Activated CD8-positive, alpha-beta memory T cell treated with anti-CD3 and anti-CD28 coated beads, Interleukin-2, amount 50 U/mL, for 1 hour (primary cell): ENCODE results near the gene CEMIP.

ENCODE experiments used
- DNase-seq: peaks from one replicate; pipeline ENCODE4 v3.0.0-alpha.2; 2020; ENCODE audit errors: extremely low read depth

CEMIP gene

DNA sequence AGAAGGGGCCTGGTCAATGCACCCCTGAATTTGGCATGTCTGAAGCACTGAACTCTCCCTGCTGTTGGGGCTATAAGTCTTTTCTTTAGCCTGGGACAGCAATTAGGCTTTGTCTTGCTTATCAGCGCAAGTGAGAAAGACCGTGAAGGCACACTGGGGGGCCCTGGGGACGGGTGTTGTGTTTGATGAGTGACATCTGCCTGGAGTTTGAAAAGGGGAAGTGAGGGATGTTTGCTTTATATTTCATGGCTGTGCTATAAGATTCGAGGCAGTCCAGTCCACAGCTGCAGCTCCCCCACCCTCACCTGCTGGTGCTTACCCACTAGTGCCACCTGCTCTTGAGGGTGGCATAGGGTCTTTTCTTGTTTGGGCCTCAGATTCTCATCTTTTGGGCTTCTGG, 44.8 kb downstream of the CEMIP start:
- DNase-seq, result no peak

DNA sequence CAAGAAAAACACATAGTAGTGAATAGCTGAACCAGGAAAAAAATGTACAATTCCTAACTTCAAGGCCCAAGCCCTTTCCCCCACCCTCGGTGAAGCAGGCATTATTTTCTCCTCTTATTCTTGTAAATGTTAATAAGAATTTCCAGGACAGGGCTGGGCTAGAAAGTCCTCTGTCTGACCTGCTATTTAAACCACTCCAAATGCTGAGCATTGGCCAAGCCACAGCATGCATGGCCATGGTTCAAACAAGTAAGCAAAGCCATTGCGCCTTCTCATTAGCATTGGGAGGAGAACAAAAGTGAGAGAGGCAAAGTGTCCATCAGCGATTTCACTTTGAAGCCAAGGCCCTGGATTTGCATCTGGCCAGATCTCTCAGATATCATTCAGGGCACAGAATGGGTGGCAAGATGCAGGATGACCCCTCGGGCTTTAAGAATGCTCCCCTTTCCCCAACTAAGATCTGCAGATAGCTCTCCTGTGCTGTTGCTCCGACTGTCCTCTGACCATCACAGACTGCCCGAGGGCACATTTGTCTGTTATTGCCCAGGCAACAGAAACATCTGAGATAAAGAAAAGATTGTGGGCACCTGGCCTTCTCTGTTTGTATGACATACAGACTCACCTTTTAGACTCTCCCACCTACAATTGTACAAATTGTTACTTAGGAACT, 46.3 kb downstream of the CEMIP start:
- no peak for DNase-seq

- no peak for DNase-seq
Observed at GRCh38 chr15:80828796-80829195, 49.6 kb downstream of the CEMIP start.

DNA sequence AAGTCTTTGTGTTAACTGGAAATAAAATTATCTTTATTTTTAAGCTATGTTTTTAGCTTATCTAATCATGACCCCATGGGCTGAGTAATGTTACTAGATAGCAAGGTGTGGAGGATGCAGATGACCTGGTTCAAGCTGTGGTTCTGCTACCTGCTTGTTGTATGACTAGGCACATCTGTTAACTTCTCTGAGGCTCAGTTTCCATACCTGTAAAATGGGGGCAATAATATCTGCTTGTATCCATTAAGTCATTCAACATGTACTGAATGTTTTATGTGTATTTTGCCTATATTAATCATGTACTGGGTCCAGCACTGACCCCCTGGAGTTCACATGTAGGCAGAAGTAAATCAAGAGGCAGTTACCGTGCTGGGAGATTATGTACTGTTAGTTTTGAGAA, 51.5 kb downstream of the CEMIP start:
- DNase-seq, result no peak

DNA sequence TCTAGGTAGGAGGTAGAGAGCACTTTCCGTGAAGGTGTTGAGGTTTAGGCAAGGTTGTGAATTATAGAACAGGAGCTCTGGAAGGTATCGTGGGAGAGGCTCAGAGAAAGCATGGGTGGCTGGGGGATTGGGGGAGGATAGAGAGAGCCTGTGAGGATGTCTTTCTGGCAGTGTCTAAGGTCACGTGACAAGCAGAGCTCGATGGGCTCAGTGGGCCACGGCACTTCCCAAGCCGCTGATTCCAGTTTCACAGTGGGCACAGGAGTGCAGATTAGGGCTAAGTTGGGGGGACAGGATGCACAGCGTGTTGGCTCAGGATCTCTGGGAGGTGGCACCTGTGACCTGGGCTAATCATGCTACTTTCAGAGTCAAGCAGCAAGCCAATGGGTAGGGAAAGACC, 52.0 kb downstream of the CEMIP start:
- DNase-seq, result no peak

- DNase-seq, result no peak
Observed at GRCh38 chr15:80831606-80832224, 52.5 kb downstream of the CEMIP start.

- no peak for DNase-seq
Observed at GRCh38 chr15:80832686-80833085, 53.5 kb downstream of the CEMIP start.

- no peak for DNase-seq
Observed at GRCh38 chr15:80834402-80834801, 55.2 kb downstream of the CEMIP start.

DNA sequence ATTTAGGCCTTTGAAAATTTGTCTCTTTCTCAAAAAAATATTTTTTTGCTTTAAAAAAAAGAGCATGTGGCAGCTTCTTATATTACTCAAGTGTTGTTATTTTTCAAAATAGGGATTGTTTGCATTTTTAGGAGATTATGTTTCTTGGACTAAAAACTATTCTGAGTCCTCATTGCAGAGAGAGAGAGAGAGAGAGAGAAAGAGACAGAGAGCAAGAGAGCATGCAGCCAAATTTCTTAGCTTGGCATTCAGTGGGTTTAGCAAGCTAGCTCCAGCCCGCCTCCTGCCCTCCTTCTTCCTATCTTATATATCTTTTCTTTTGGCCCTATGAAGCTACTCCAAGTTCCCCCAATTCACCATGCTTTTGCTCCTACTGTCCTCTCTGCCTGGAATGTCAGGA, 55.7 kb downstream of the CEMIP start:
- no peak for DNase-seq

- DNase-seq, result no peak
Observed at GRCh38 chr15:80835336-80835735, 56.2 kb downstream of the CEMIP start.

- no peak for DNase-seq
Observed at GRCh38 chr15:80836223-80836622, 57.1 kb downstream of the CEMIP start.

DNA sequence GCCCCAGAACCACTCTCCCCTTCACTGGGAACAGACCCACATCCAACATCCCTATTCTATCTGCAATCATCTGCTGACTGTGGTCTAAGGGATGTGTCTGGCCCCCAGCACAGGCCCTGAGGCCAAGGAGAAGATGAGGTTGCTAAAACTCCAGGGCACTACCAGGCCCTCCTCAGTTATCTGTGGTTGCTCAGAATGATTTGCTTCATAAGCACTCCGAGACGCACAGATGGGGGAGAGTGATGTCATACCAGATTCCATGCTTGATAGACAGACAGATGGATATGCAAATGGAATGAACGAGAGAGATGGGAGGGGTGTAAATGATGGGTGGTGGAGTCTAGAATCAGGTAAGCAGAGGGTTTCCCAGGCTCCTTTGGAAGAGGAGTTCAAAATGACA, 57.8 kb downstream of the CEMIP start:
- no peak for DNase-seq

DNA sequence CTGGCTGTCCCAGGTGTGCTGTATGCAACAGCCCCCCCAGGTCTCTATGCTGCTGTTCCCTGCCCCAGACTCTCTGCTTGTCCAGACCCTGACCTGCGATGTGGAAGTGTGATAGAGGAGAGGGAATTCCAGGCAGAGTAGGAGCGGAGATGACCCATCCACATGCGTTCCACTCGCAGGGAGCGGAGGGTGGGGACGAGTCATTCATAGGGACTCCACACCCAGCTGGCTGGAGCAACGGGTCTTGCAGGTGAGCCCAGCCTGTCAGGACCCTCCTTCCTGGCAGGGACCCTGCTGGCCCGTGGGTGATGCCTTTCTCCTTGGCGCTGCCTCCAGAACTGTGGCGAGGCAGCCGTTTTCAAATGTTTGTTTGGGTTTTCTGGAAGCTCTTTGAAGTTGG, 58.8 kb downstream of the CEMIP start:
- DNase-seq, result no peak

GRCh38 chr15:80838666-80839065, 59.5 kb downstream of the CEMIP start:
- no peak for DNase-seq

DNA sequence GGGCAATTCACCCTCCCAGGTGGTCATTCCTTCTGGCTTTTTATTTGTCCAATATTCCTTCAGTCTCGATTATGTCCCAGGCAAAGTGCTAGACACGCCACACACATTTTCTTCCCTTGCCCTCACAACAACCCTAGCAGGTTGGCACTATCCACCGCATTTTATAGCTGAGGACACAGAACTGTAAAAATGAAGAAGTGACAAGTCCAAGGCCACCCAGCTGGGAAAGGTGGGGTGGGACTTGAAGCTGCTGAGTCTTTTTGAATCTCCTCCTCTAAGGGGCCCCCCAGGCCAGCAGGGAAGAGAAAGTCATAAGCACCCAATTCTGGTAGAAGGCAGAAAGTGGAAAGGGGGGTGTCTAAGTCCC, 60.6 kb downstream of the CEMIP start:
- no peak for DNase-seq

GRCh38 chr15:80840182-80841130, 61.3 kb downstream of the CEMIP start:
- DNase-seq, result no peak

DNA sequence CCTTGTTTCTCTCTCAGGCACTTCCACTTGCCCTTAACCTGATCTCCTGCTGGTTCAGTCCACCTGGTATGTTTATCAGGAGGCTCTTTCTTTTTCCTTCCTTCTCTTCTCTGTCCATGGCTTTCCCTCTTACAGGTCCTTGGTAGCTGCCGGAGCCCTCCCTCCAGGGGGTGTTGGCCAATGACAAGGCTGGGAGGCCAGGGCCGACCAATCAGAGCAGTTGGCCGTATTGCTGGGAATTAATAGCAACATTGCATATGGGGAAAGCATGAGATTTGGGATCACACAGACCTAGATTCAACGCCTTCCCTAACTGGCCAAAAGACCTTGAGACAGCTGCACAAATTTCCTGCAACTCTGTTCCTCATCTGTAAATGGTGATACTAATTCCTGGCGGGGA, 62.4 kb downstream of the CEMIP start:
- no peak for DNase-seq

- DNase-seq, result no peak
Observed at GRCh38 chr15:80844011-80844732, 65.0 kb downstream of the CEMIP start.

GRCh38 chr15:80846031-80846815, 67.1 kb downstream of the CEMIP start:
- DNase-seq, result no peak

- no peak for DNase-seq
Observed at GRCh38 chr15:80849308-80849707, 70.1 kb downstream of the CEMIP start.

DNA sequence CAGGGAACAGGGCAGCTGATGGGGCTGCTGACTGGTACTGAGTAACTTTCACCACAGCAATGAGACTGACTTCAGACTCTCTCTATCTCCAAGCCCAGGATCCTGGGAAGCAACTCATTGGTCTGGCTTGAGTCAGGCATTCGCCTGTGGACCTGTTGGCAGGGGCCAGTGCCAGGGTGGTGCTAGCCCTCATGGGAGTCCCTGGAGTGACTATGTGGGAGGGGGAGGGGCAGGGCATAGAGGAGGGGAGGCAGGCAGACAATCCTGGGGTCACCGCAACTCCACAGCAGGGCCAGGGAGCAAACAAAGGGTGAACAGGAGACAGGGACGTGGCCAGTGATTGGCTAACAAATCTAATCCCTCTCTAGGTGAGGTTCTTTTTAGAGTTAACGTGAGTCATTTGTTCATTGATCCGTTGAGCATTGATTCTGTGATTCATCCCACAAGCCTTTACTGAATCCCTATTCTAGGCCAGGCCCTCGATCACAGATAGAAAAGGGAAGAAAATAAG, 71.8 kb downstream of the CEMIP start:
- no peak for DNase-seq
